Fibroblast of lung (primary cell): ENCODE results near the gene IRF9. TPM values are rescaled to one million over a fixed set of nuclear protein-coding genes. Genes with fewer than 3 reads are reported as not detected.

Source experiments
- DNase-seq, 2 donors: peaks; one replicate each; pipeline versions ENCODE4 v3.0.0 to v3.0.0-alpha.2; 2010; ENCODE audit warnings: low read depth in 2 of 2
- H2AFZ ChIP-seq: 2 replicates; pipeline ENCODE4 v1.5.1; 2012; ENCODE audit warnings: low read length, control low read depth, inconsistent platforms
- H3K27ac ChIP-seq: 2 replicates; pipeline ENCODE4 v1.5.1; 2011; ENCODE audit warnings: low read length, control low read depth; ENCODE audit not compliant: insufficient read depth
- H3K27me3 ChIP-seq: 2 replicates; pipeline ENCODE4 v1.5.1; 2011; ENCODE audit warnings: mild to moderate bottlenecking, low read length; ENCODE audit not compliant: control insufficient read depth, insufficient read depth
- H3K36me3 ChIP-seq: 2 replicates; pipeline ENCODE4 v1.5.1; 2011; ENCODE audit warnings: low read length; ENCODE audit not compliant: control insufficient read depth, insufficient read depth
- H3K4me1 ChIP-seq: 2 replicates; pipeline ENCODE4 v1.5.1; 2011; ENCODE audit warnings: low read length; ENCODE audit not compliant: control insufficient read depth, insufficient read depth; ENCODE audit errors: extremely low read depth
- H3K4me2 ChIP-seq: 2 replicates; pipeline ENCODE4 v1.5.1; 2011; ENCODE audit warnings: low read length, control low read depth; ENCODE audit not compliant: insufficient read depth; ENCODE audit errors: extremely low read depth
- H3K4me3 ChIP-seq, 4 experiments: fragments of 200-600 bp in 1 of 4; sonication (generic) in 1 of 4; replicated peaks in 1 of 4; 2 replicates each; pipeline ENCODE4 v1.5.1; 2011 to 2016; ENCODE audit warnings: low read length in 4 of 4, low read depth in 3 of 4, mild to moderate bottlenecking in 3 of 4, control low read depth in 2 of 4, inconsistent platforms in 1 of 4, mixed read lengths in 1 of 4; ENCODE audit not compliant: insufficient read depth in 1 of 4; ENCODE audit errors: control extremely low read depth in 1 of 4
- H3K79me2 ChIP-seq: 2 replicates; pipeline ENCODE4 v1.5.1; 2012; ENCODE audit warnings: mild to moderate bottlenecking, low read length, inconsistent platforms; ENCODE audit not compliant: control insufficient read depth, insufficient read depth
- H3K9ac ChIP-seq: 2 replicates; pipeline ENCODE4 v1.5.1; 2011; ENCODE audit warnings: mild to moderate bottlenecking, low read length, control low read depth; ENCODE audit not compliant: insufficient read depth
- H3K9me3 ChIP-seq: 2 replicates; pipeline ENCODE4 v1.5.1; 2012; ENCODE audit warnings: low read depth, low read length; ENCODE audit not compliant: control insufficient read depth, insufficient read depth
- H4K20me1 ChIP-seq: 2 replicates; pipeline ENCODE4 v1.5.1; 2011; ENCODE audit warnings: low read length; ENCODE audit not compliant: control insufficient read depth, insufficient read depth; ENCODE audit errors: extremely low read depth
- EZH2 ChIP-seq: IDR thresholded peaks from 2 replicates; pipeline ENCODE4 v1.5.1; 2012; ENCODE audit warnings: low read length, control low read depth, mild to moderate bottlenecking; ENCODE audit errors: missing control alignments
- polyA plus RNA-seq, 2 donors: library from polyadenylated mRNA; depleted of rRNA in 1 of 2; stranded (reverse) in 1 of 2; unstranded in 1 of 2; fragments of >200 nt; gene quantifications; 2 replicates each; pipeline ENCODE4 v1.2.1, GENCODE V29; 2011 to 2012; ENCODE audit warnings: missing spikeins in 1 of 2
- total RNA-seq: library from RNA; depleted of rRNA; stranded (reverse); fragments of >200 nt; gene quantifications from 2 replicates; pipeline ENCODE4 v1.2.1, GENCODE V29; 2014
- TF ChIP-seq, protein P1 (sequence below), 2 donors: IDR thresholded peaks in 1 of 2; conservative IDR thresholded peaks in 1 of 2; 1 replicate in 1 of 2; 2 replicates in 1 of 2; pipeline ENCODE4 v1.5.1; 2011 to 2012; ENCODE audit warnings: low read length in 2 of 2, control low read depth in 1 of 2, inconsistent platforms in 1 of 2, low read depth in 1 of 2, mild to moderate bottlenecking in 1 of 2

The IRF9 gene
- total and polyA plus RNA-seq, 2 donors (not counting 1 experiment from before 2014, with no cell fraction given) = 79.9 to 142 TPM

DNA sequence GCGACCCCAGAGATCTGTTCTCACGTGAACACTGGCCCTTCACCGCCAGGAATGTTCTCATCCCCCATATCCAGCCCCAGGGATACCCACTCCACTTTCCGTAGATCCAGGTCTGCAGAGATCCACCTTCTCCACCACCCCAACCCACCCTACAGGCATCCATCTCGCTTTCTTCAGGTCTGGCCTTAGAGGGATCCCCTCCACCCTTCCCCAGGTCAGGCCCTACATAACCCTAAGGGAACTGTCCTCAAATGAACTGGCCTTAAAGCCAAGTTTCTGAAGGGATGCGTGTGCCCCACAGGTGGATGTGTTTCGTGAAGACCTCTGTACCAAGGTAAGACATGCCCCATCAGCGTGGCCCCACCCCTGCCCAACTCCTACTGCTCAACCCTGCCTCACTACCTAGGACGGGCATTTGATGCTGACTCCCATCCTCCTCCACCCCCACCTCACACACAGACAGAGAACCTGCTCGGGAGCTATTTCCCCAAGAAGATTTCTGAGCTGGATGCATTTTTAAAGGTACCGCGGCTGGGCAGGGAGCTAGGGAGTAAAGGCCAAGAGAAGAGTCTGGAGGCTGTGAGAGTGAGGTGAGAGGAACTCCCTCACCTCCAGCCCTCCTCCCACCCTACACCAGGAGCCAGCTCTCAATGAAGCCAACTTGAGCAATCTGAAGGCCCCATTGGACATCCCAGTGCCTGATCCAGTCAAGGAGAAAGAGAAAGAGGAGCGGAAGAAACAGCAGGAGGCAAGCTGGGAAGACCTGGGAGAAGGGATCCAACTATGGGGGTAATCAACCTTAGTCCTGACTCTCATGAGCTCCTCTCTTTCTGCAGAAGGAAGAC is 24.2 kb upstream of the IRF9 start:
- peak overlapping the region; percentile 69 to 90 (median 84) for H3K4me3 ChIP-seq
- no peaks in the 10 kb centered on the region for H4K20me1 ChIP-seq
- DNase-seq = no peak
- H3K36me3 ChIP-seq = peaks cover 7% of the 10 kb centered on the region
- peaks cover 31% of the 10 kb centered on the region for H3K79me2 ChIP-seq
- peak overlapping the region; percentile 96 for H3K4me2 ChIP-seq
- no peak for TF ChIP-seq EZH2
- TF ChIP-seq, protein P1, sequence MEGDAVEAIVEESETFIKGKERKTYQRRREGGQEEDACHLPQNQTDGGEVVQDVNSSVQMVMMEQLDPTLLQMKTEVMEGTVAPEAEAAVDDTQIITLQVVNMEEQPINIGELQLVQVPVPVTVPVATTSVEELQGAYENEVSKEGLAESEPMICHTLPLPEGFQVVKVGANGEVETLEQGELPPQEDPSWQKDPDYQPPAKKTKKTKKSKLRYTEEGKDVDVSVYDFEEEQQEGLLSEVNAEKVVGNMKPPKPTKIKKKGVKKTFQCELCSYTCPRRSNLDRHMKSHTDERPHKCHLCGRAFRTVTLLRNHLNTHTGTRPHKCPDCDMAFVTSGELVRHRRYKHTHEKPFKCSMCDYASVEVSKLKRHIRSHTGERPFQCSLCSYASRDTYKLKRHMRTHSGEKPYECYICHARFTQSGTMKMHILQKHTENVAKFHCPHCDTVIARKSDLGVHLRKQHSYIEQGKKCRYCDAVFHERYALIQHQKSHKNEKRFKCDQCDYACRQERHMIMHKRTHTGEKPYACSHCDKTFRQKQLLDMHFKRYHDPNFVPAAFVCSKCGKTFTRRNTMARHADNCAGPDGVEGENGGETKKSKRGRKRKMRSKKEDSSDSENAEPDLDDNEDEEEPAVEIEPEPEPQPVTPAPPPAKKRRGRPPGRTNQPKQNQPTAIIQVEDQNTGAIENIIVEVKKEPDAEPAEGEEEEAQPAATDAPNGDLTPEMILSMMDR (conservative IDR thresholded peaks at IDR 0.05 in 1 of 2, IDR thresholded peaks at IDR 0.05 in 1 of 2; ENCODE audit: low read depth in 1 of 2, low read length in 2 of 2) = no peak
- H3K9me3 ChIP-seq = no peaks in the 10 kb centered on the region
- peak overlapping the region; percentile 89 for H3K9ac ChIP-seq
- H3K4me1 ChIP-seq = peaks cover 6% of the 10 kb centered on the region
- H2AFZ ChIP-seq = no peak overlapping the region
- H3K27ac ChIP-seq = peak overlapping the region; percentile 87
- H3K27me3 ChIP-seq = no peaks in the 10 kb centered on the region

DNA sequence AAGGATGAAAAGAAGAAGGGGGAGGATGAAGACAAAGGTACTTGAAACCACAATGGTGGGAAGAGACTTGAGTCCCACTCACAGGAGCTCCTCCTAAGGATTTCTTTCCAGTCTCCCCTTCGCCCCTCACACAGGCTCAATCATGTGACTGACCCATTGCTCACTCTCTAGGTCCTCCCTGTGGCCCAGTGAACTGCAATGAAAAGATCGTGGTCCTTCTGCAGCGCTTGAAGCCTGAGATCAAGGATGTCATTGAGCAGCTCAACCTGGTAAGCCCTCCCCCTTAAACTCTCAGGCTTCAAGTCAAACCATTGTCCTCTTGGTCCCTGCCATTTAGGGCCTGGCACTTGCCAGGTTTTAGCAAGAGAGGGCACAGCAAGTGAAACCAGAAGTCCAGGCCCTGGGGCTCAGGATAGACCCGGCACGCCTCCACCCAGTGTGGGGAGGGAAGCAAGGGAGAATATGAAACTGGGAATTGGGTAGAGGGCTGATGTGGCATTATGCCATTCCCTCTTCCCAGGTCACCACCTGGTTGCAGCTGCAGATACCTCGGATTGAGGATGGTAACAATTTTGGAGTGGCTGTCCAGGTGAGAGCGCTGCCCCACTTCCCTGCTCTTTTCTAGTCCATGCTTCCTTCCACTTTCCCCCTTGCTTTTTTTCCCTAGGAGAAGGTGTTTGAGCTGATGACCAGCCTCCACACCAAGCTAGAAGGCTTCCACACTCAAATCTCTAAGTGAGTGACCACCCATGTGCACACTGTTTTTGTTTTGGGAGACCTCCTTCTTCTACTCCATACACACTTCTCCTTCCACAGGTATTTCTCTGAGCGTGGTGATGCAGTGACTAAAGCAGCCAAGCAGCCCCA is 23.3 kb upstream of the IRF9 start:
- no peak overlapping the region for H3K9ac ChIP-seq
- DNase-seq = no peak
- H3K9me3 ChIP-seq = no peaks in the 10 kb centered on the region
- H4K20me1 ChIP-seq = no peaks in the 10 kb centered on the region
- peaks cover 7% of the 10 kb centered on the region for H3K36me3 ChIP-seq
- H3K4me2 ChIP-seq = no peak overlapping the region
- no peak overlapping the region for H2AFZ ChIP-seq
- H3K4me3 ChIP-seq = peak overlapping the region in 1 of 4 experiments; percentile 90
- H3K79me2 ChIP-seq = peaks cover 31% of the 10 kb centered on the region
- H3K27ac ChIP-seq = no peak overlapping the region
- H3K27me3 ChIP-seq = no peaks in the 10 kb centered on the region
- peaks cover 7% of the 10 kb centered on the region for H3K4me1 ChIP-seq
- no peak for TF ChIP-seq EZH2
- TF ChIP-seq, protein P1 (conservative IDR thresholded peaks at IDR 0.05 in 1 of 2, IDR thresholded peaks at IDR 0.05 in 1 of 2; ENCODE audit: low read depth in 1 of 2, low read length in 2 of 2) = no peak
